ENCODE results near the gene DNAJC13. TPM values are rescaled to one million over a fixed set of nuclear protein-coding genes. Genes with fewer than 3 reads are reported as not detected.

Gene DNAJC13
- total RNA-seq, 2 donors from 2014 or later, result 25.0 to 46.2 TPM

DNA sequence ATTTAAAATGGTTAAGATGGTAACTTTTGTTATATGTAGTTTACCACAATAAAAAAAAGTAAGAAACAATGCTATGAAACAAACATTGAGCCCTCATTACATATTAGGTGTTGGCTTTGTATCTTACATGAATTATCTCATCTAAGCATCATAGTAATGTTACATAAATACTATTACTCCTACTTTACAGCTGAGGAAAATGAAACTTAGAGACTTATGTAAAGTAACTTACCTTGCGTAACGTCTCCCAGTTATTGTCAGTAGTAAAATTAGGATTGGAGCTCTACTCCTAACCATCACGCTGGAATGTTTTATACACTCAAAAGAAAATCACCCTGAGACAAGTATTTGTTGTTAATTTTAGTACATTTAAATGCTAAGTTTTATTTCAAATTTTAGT, 42.2 kb downstream of the DNAJC13 start:
- intact Hi-C loops (cut with DNase I), result no loop called here
- Histone ChIP-seq H3K4me3 (no peak overlapping the region), H3K27me3 (replicated peaks; ENCODE audit: insufficient read depth) (no peaks in the 10 kb centered on the region), H3K4me1 (replicated peaks) (no peaks in the 10 kb centered on the region), H3K27ac (no peak overlapping the region), H3K9me3 (no peaks in the 10 kb centered on the region), H3K36me3 (no peaks in the 10 kb centered on the region)
- 96% methylated on average over 3 of the region's 3 CpGs for WGBS
- TF ChIP-seq POLR2A (IDR thresholded peaks at IDR 0.05) (no peak), POLR2AphosphoS5 (IDR thresholded peaks at IDR 0.05) (no peak)
- TF ChIP-seq, protein P1, sequence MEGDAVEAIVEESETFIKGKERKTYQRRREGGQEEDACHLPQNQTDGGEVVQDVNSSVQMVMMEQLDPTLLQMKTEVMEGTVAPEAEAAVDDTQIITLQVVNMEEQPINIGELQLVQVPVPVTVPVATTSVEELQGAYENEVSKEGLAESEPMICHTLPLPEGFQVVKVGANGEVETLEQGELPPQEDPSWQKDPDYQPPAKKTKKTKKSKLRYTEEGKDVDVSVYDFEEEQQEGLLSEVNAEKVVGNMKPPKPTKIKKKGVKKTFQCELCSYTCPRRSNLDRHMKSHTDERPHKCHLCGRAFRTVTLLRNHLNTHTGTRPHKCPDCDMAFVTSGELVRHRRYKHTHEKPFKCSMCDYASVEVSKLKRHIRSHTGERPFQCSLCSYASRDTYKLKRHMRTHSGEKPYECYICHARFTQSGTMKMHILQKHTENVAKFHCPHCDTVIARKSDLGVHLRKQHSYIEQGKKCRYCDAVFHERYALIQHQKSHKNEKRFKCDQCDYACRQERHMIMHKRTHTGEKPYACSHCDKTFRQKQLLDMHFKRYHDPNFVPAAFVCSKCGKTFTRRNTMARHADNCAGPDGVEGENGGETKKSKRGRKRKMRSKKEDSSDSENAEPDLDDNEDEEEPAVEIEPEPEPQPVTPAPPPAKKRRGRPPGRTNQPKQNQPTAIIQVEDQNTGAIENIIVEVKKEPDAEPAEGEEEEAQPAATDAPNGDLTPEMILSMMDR (IDR thresholded peaks at IDR 0.05), result no peak
- DNase-seq (ENCODE audit: low spot score), result no peak

DNA sequence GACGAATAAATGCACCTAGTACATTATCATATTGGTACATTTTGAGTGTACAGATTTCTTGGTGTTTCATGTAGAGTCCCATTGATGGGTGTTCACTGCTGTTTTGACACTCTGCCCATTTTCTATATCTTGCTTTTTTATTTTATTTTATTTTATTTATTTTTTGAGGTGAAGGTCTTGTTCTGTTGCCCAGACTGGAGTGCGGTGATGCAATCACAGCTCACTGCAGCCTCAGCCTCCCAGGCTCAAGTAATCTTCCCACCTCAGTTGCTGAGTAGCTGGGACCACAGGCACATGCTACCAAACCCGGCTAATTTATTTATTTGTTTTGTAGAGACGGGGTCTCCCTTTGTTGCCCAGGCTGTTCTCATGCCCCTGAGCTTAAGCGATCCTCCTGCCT, 44.2 kb downstream of the DNAJC13 start:
- 98% methylated on average over 5 of the region's 5 CpGs for whole genome bisulfite sequencing
- Histone ChIP-seq H3K4me3 (no peak overlapping the region), H3K4me1 (replicated peaks) (no peaks in the 10 kb centered on the region), H3K27ac (no peak overlapping the region), H3K27me3 (replicated peaks; ENCODE audit: insufficient read depth) (no peaks in the 10 kb centered on the region), H3K36me3 (no peaks in the 10 kb centered on the region), H3K9me3 (no peaks in the 10 kb centered on the region)
- TF ChIP-seq, protein P1 (IDR thresholded peaks at IDR 0.05), result no peak
- TF ChIP-seq POLR2AphosphoS5 (IDR thresholded peaks at IDR 0.05) (no peak), POLR2A (IDR thresholded peaks at IDR 0.05) (no peak)
- intact Hi-C loops (cut with DNase I), result no loop called here
- no peak for DNase-seq (ENCODE audit: low spot score)

DNA sequence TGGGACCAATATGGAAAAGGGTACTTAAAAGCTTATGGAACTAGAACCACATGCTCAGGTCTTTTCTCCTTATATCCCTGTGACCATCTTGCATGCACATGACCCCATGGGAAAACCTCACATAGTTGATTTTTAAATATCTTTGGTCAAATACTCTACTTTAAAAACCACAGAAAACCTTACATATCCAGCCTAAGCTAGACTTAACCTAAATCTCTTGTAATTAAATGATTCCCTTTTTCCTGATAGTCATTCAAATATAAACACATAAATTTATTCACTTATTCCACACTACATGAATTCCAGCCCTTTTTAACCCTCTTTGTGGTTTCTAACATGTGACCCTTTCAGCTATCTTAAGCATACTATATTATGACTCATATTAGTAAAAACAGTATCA, 46.8 kb downstream of the DNAJC13 start:
- TF ChIP-seq POLR2AphosphoS5 (IDR thresholded peaks at IDR 0.05) (no peak), POLR2A (IDR thresholded peaks at IDR 0.05) (no peak)
- TF ChIP-seq, protein P1 (IDR thresholded peaks at IDR 0.05), result no peak
- H3K9me3 ChIP-seq, result no peaks in the 10 kb centered on the region
- intact Hi-C loops (cut with DNase I), result no loop called here
- no peaks in the 10 kb centered on the region for H3K27me3 ChIP-seq (replicated peaks; ENCODE audit: insufficient read depth)
- no peaks in the 10 kb centered on the region for H3K4me1 ChIP-seq (replicated peaks)
- no peak for DNase-seq (ENCODE audit: low spot score)
- H3K4me3 ChIP-seq, result no peak overlapping the region
- H3K27ac ChIP-seq, result no peak overlapping the region
- no peaks in the 10 kb centered on the region for H3K36me3 ChIP-seq

DNA sequence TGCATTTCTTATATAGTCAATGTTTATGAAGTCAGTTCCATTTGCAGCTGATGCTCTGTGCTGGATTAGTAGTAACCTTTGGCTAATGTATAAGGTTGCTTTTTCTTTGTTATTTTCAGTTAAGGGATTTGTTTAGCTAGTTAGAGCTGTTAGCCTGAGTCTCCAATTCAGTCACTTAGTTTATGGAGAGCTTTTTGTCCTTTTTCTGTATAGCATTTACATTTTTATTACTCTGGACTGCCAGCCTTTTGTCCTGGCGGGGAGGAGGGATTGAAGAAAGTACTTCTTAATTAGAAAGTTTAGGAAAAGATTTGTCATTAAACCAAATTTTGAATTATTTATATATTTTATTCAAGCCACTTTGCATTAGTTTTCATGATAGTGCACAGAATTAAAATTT, 52.0 kb downstream of the DNAJC13 start:
- Histone ChIP-seq H3K9me3 (no peaks in the 10 kb centered on the region), H3K27ac (no peak overlapping the region), H3K4me1 (replicated peaks) (no peaks in the 10 kb centered on the region), H3K36me3 (no peaks in the 10 kb centered on the region), H3K4me3 (no peak overlapping the region), H3K27me3 (replicated peaks; ENCODE audit: insufficient read depth) (no peaks in the 10 kb centered on the region)
- TF ChIP-seq POLR2AphosphoS5 (IDR thresholded peaks at IDR 0.05) (no peak), POLR2A (IDR thresholded peaks at IDR 0.05) (no peak)
- TF ChIP-seq, protein P1 (IDR thresholded peaks at IDR 0.05), result no peak
- intact Hi-C loops (cut with DNase I), result no loop called here
- 90% methylated on average over 1 of the region's 1 CpG for WGBS
- no peak for DNase-seq (ENCODE audit: low spot score)

DNA sequence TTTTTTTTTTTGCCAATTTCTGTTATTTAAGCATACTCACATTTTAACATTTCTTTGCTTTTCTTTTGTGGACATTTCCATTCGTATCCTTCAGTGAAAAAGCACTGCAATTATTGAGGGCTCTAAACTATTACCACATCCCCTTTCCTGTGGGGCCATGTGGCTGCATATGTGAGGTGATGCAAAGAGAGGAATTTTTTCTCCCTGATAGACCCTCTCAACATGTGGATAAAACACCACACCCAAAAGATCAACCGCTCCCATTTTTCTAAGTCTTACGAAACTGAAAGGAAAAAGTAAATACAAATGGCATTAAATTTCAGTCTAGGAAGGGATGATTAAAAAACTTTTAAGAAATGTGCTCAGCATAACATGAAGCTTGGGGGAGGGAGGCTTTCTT, 68.8 kb downstream of the DNAJC13 start:
- peaks cover 0 to 5% of the 10 kb centered on the region in 2 donors for H3K36me3 ChIP-seq
- TF ChIP-seq, protein P1 (IDR thresholded peaks at IDR 0.05), result no peak
- TF ChIP-seq POLR2A (IDR thresholded peaks at IDR 0.05), result no peak
- TF ChIP-seq POLR2AphosphoS5 (IDR thresholded peaks at IDR 0.05), result no peak
- no peaks in the 10 kb centered on the region for H3K4me1 ChIP-seq (replicated peaks)
- intact Hi-C loops (cut with DNase I), result no loop called here
- H3K4me3 ChIP-seq, result no peak overlapping the region
- DNase-seq (ENCODE audit: low spot score), result no peak
- no peaks in the 10 kb centered on the region for H3K27me3 ChIP-seq (replicated peaks; ENCODE audit: insufficient read depth)
- no peak overlapping the region for H3K27ac ChIP-seq
- WGBS, result 81% methylated on average over 3 of the region's 3 CpGs
- no peaks in the 10 kb centered on the region for H3K9me3 ChIP-seq

All from prostate gland (tissue), 2 donors.